Lung (tissue), 12 donors: ENCODE measurements around the gene VCL. TPM values are rescaled to one million over a fixed set of nuclear protein-coding genes. Genes with fewer than 3 reads are reported as not detected.
A peak's percentile ranks its signal among the peaks of the same experiment; 100 is the strongest.

Experiments used
- ATAC-seq: fragments of 200-7000 bp; cut with Tn5 transposase; one replicate; pipeline ENCODE4 v1.9.1; 2020; ENCODE audit warnings: moderate number of reproducible peaks; ENCODE audit not compliant: insufficient read depth, low FRiP score
- DNase-seq, 3 donors: peaks; one replicate each; pipeline ENCODE4 v3.0.0-alpha.2; 2013 to 2017
- H3K27ac ChIP-seq, 2 donors: one replicate each; pipeline ENCODE4 v1.5.1; 2013; ENCODE audit warnings: mild to moderate bottlenecking in 2 of 2, moderate library complexity in 2 of 2, control low read depth in 1 of 2, inconsistent platforms in 1 of 2, low read depth in 1 of 2, low read length in 1 of 2
- H3K27me3 ChIP-seq, 3 donors: one replicate each; pipeline ENCODE4 v1.5.1; 2013; ENCODE audit warnings: low read length in 2 of 3; ENCODE audit not compliant: control insufficient read depth in 3 of 3, insufficient read depth in 3 of 3
- H3K36me3 ChIP-seq, 4 donors: one replicate each; pipeline ENCODE4 v1.5.1; 2013; ENCODE audit warnings: low read length in 4 of 4, mild to moderate bottlenecking in 1 of 4, moderate library complexity in 1 of 4; ENCODE audit not compliant: control insufficient read depth in 4 of 4, insufficient read depth in 4 of 4
- H3K4me1 ChIP-seq, 5 donors: one replicate each; pipeline ENCODE4 v1.5.1; 2013; ENCODE audit warnings: low read length in 5 of 5, mild to moderate bottlenecking in 2 of 5, moderate library complexity in 1 of 5; ENCODE audit not compliant: control insufficient read depth in 5 of 5, insufficient read depth in 5 of 5
- H3K4me3 ChIP-seq: one replicate; pipeline ENCODE4 v1.5.1; 2013; ENCODE audit warnings: mild to moderate bottlenecking, control low read depth, moderate library complexity
- H3K9ac ChIP-seq, 2 donors: one replicate each; pipeline ENCODE4 v1.5.1; 2013; ENCODE audit warnings: low read length in 2 of 2, control low read depth in 1 of 2; ENCODE audit not compliant: insufficient read depth in 1 of 2
- H3K9me3 ChIP-seq, 4 donors: one replicate each; pipeline ENCODE4 v1.5.1; 2013; ENCODE audit warnings: low read length in 3 of 4, mild to moderate bottlenecking in 1 of 4, moderate library complexity in 1 of 4; ENCODE audit not compliant: control insufficient read depth in 4 of 4, insufficient read depth in 3 of 4
- WGBS, 2 donors: extraction: QIAGEN DNeasy Blood & Tissue Kit; methylation state at CpG; one replicate each; pipeline ENCODE4 v1.1.7; 2013; 5-methylcytosine and 5-hydroxymethylcytosine counted together
- polyA plus RNA-seq, 2 donors: library from polyadenylated mRNA; stranded (reverse); fragments of 200-250 nt; gene quantifications; one replicate each; pipeline ENCODE4 v1.2.1, GENCODE V29; 2013
- total RNA-seq, 2 donors: library from RNA; depleted of rRNA in 1 of 2; stranded (reverse); fragments of >200 nt in 1 of 2; gene quantifications; one replicate each; pipeline ENCODE4 v1.2.1, GENCODE V29; 2014 to 2021
- TF ChIP-seq, protein P1 (sequence below): IDR thresholded peaks from 2 replicates; pipeline ENCODE4 v1.5.1; 2012; ENCODE audit warnings: mild to moderate bottlenecking; ENCODE audit errors: control extremely low read depth, extremely low read depth
- donor health status: control.
- donor health status: control.
- donor health status: Bipolar disorder and iron deficiency.
- donor health status: healthy.
- donor health status: DM: yes; HTN: yes; CAD: no.

The VCL gene
- total and polyA plus RNA-seq, 4 donors, result 24.5 to 181 (median 86.3) TPM

DNA sequence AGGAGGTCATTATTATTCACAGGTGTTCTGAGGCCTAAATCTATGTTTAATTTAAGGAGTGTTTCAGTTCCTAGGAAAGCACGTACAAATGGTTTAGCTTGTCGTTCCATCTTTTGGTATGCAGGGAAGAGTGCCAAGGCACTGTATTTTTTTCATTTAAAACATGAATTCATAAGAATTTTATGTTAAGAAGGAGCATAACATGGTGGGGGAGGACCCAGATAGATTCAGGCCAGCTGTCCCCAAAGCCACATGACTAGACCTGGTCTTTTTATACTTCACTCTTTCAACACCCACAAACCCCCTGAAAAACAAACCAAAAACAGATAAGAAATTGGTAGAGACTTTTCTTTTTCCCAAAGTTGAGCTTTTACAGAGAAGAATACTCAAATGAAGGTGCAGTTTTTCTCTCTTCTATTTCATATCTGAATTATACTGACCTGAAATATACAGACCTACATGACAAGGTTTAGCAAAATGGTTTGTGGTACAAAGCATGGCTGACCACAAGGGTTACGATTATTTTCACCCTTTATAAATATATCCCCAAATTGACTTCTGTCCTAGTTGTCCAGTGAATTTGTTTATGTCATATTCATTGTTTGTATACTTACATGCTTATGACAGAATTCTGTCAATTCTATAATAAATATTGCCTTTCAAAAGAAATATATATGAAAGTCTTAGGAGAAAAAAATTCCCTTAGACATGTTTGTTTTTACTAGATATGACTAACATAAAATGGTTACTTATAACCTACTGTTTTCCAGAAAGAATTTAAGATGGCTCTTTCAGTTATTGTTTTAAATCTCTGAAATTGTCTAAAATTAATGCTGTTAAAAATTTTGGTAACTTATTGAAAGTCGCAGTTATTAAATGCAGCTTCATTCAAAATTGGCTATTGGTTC is 81.4 kb downstream of the VCL start:
- peaks cover 3 to 28% (median 11%) of the 10 kb centered on the region in 4 donors for H3K36me3 ChIP-seq
- TF ChIP-seq, protein P1, sequence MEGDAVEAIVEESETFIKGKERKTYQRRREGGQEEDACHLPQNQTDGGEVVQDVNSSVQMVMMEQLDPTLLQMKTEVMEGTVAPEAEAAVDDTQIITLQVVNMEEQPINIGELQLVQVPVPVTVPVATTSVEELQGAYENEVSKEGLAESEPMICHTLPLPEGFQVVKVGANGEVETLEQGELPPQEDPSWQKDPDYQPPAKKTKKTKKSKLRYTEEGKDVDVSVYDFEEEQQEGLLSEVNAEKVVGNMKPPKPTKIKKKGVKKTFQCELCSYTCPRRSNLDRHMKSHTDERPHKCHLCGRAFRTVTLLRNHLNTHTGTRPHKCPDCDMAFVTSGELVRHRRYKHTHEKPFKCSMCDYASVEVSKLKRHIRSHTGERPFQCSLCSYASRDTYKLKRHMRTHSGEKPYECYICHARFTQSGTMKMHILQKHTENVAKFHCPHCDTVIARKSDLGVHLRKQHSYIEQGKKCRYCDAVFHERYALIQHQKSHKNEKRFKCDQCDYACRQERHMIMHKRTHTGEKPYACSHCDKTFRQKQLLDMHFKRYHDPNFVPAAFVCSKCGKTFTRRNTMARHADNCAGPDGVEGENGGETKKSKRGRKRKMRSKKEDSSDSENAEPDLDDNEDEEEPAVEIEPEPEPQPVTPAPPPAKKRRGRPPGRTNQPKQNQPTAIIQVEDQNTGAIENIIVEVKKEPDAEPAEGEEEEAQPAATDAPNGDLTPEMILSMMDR, result no peak
- H3K4me1 ChIP-seq, result peaks cover 0 to 25% (median 4%) of the 10 kb centered on the region in 5 donors
- no peaks in the 10 kb centered on the region for H3K9me3 ChIP-seq
- H3K27me3 ChIP-seq, result no peaks in the 10 kb centered on the region
- no peak overlapping the region for H3K27ac ChIP-seq
- DNase-seq, result peak in 2 of 3 donors; percentile 29 to 44
- no peak overlapping the region for H3K4me3 ChIP-seq
- WGBS, 2 donors, result 71 to 76% methylated on average over 4 of the region's 4 CpGs
- no peak overlapping the region for H3K9ac ChIP-seq
- no peak for ATAC-seq

DNA sequence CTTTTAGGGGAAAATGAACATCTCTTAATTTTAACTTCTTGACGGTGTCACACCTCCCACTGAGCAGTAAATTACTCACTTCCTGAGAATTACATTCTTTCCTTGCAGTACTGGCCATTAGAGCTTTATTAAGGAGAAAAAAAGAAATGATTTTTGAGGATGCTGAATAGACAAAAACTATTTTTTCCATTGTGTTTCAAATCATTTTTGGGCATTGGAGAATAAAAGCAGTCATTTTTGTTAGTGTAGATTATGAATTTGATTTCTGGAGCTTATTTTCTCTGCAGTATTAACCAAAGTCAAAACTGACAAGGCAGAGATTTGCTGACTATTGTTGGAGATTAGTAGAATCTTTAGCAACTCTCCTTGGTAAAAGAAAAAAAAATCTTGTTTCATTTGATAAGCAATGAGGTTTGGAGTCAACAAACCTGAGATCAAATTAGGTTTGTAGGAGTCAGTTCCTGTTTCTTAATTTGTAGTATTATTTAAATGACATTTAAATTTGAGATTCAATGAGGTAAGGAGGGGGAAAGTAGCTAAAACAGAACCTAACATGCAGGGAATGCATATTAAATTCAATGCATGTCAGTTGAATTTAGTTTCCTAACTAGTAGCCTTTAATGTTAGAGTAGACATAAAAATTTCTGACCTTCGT is 82.1 kb downstream of the VCL start:
- WGBS, 2 donors, result 55 to 60% methylated on average over 2 of the region's 2 CpGs
- ATAC-seq, result no peak
- Histone ChIP-seq H3K27me3 (no peaks in the 10 kb centered on the region), H3K36me3 (peaks cover under 1 to 27% (median 11%) of the 10 kb centered on the region in 4 donors), H3K27ac (no peak overlapping the region), H3K4me3 (no peak overlapping the region), H3K4me1 (peaks cover 0 to 23% (median 4%) of the 10 kb centered on the region in 5 donors), H3K9ac (no peak overlapping the region), H3K9me3 (no peaks in the 10 kb centered on the region)
- no peak for DNase-seq
- TF ChIP-seq, protein P1, result no peak

DNA sequence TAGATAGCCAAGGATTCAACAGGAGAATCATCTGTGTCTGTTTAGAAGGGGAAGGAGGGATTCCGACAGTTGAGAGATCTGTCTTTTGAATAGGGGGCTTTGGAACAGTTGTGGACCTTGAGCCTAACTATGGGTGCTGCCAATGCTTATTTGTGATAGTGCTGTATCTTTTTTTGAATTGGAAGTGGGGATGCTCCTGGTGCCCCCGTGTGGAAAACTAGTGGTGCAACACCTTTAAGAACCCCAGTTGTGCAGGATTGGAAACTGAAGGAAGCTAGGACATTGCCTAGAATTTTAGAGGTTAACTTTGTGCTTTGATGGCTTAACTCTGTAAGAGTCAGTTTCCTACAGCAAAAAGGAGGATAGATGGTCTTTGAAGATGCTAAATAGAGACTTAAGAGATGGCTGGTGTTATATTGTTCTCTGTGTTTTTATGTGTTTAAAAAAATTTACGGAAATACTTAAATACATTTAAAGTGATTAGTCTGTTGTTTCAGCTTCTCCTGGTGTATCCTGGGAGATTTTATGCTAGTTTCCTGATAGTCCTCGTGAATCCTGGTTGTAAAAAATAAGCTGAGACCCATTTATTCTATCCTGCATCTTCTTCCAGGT is 83.4 kb downstream of the VCL start:
- Histone ChIP-seq H3K27ac (no peak overlapping the region), H3K9ac (no peak overlapping the region), H3K4me3 (no peak overlapping the region), H3K9me3 (no peaks in the 10 kb centered on the region), H3K36me3 (peaks cover 0 to 23% (median 6%) of the 10 kb centered on the region in 4 donors), H3K27me3 (no peaks in the 10 kb centered on the region), H3K4me1 (peaks cover 0 to 19% (median 4%) of the 10 kb centered on the region in 5 donors)
- TF ChIP-seq, protein P1, result peak; percentile 62
- DNase-seq (peak; percentile 58 to 76 (median 75)), ATAC-seq (no peak)
- 54 to 60% methylated on average over 4 of the region's 4 CpGs for WGBS, 2 donors
